GM12878 (cell line): ENCODE results near the gene PLXNC1.

Experiments used
- CTCF ChIP-seq, 3 experiments: IDR thresholded peaks in 2 of 3; conservative IDR thresholded peaks in 1 of 3; 2 replicates each; pipeline ENCODE4 v1.5.1; 2011; ENCODE audit warnings: low read depth in 3 of 3, low read length in 3 of 3, mild to moderate bottlenecking in 3 of 3, control low read depth in 2 of 3, moderate library complexity in 2 of 3, inconsistent platforms in 1 of 3, mixed read lengths in 1 of 3; ENCODE audit not compliant: control insufficient read depth in 2 of 3, insufficient read depth in 1 of 3; ENCODE audit errors: extremely low read depth in 1 of 3
- FOXK2 ChIP-seq: fragments of 450-650 bp; IDR thresholded peaks from 2 replicates; pipeline ENCODE4 v1.6.1; 2017; ENCODE audit warnings: mild to moderate bottlenecking, moderate library complexity
- NFYA ChIP-seq: IDR thresholded peaks from 2 replicates; pipeline ENCODE4 v1.6.1; 2011; ENCODE audit warnings: low read depth, mild to moderate bottlenecking, low read length, improper control_type of control experiment, borderline replicate concordance
- STAT1 ChIP-seq: fragments of 450-650 bp; conservative IDR thresholded peaks from 2 replicates; pipeline ENCODE4 v1.6.1; 2014; ENCODE audit warnings: antibody characterized with exemption, mild to moderate bottlenecking
- ZSCAN29 ChIP-seq: fragments of 450-650 bp; IDR thresholded peaks from 2 replicates; pipeline ENCODE4 v1.6.1; 2017; ENCODE audit warnings: mild to moderate bottlenecking, moderate library complexity
- TF ChIP-seq, protein P1 (sequence below): IDR thresholded peaks from 2 replicates; pipeline ENCODE4 v1.6.1; 2011; ENCODE audit warnings: low read depth, mild to moderate bottlenecking, low read length, moderate library complexity, borderline replicate concordance; ENCODE audit errors: extremely low read depth

- TF ChIP-seq CTCF (IDR thresholded peaks at IDR 0.05 in 2 of 3, conservative IDR thresholded peaks at IDR 0.05 in 1 of 3; ENCODE audit: control insufficient read depth in 2 of 3, extremely low read depth in 1 of 3, insufficient read depth in 1 of 3, low read depth in 3 of 3, low read length in 3 of 3) = no peak
- TF ChIP-seq NFYA = no peak
- TF ChIP-seq FOXK2 = no peak
- no peak for TF ChIP-seq STAT1
- TF ChIP-seq, protein P1, sequence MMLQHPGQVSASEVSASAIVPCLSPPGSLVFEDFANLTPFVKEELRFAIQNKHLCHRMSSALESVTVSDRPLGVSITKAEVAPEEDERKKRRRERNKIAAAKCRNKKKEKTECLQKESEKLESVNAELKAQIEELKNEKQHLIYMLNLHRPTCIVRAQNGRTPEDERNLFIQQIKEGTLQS = no peak
- TF ChIP-seq ZSCAN29 = no peak
These were observed 39.0 kb downstream of the PLXNC1 start for GRCh38 chr12:94187361-94187760.
